Measurements from ENCODE around the gene TXNRD1.
"Not testable (repeated sequence)": the region's sequence is repeated elsewhere in the genome, so short reads cannot be mapped to it uniquely, and the experiment has no call there.

The TXNRD1 gene

GRCh38 chr12:104190641-104191176 is 24.9 kb upstream of the TXNRD1 start:
- DNase-seq (ENCODE audit: low read depth): no peak

DNA sequence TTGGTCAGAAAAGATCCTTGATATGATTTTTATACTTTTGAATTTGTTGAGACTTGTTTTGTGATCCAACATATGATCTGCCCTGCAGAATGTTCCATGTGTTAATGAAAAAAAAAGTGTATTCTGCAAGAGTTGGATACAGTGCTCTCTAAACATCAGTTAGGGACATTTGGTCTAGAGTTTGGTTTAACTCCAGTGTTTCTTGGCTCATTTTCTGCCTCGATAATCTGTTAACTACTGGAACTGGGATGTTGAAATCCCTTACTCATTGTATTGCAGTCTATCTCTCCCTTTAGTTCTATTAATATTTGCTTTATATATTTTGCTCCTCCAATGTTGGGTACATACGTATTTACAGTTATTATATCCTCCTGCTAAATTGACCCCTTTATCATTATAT is 18.3 kb upstream of the TXNRD1 start:
- no peak for DNase-seq (ENCODE audit: low read depth)

DNA sequence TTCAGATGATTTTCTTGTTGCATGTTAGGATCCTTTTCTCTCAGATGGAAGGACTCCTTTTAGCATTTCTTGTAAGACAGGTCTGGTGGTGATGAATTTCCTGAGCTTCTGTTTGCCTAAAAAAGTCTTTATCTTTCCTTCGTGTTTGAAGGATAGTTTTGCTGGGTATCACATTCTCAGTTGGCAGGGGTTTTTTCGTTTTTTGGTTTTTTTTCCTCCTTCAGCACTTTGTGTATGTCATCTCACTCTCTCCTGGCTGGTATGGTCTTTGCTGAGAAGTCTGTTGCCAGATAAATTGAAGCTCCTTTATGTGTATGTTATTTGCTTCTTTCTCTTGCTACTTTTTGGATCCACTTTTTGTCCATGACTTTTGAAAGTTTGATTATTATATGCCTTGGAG is 15.6 kb upstream of the TXNRD1 start:
- no peak for DNase-seq (ENCODE audit: low read depth)

DNA sequence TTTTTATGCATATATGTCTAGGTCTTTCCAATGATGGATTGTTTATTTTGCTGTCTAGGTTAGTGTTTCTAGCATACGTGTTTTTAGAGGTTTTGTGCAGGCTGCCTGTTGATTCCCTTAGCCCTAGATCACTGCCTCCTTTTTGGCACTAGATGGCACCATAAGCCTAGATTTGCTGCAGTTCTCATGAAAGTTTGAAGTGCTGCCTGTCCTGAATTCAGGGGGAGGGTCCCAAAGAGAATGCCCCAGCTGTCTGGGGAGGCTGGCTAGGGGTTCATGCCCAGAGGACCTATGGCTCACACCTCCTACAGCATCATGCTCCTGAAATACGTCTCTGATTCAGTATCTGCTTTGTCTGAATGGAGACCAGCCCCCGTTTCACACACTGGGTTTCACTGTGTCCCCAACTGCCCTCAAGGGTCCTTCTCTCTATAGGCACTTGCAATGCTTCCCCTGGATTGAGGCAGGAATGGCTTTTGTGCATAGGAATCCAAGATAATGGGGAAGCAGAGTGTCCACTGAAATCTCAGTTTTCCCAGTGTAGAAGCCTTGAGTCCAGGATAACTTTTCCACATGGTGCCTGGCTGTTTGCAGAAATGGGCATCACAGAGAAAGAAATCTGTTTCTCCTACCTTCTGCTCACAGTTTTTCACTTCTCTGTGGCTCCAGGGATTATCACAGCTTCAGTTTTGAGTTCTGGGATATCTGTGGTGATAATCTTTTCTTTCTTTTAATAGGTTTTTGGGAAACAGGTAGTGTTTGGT is 14.2 kb upstream of the TXNRD1 start:
- peak; percentile 72 for DNase-seq (ENCODE audit: low read depth)

DNA sequence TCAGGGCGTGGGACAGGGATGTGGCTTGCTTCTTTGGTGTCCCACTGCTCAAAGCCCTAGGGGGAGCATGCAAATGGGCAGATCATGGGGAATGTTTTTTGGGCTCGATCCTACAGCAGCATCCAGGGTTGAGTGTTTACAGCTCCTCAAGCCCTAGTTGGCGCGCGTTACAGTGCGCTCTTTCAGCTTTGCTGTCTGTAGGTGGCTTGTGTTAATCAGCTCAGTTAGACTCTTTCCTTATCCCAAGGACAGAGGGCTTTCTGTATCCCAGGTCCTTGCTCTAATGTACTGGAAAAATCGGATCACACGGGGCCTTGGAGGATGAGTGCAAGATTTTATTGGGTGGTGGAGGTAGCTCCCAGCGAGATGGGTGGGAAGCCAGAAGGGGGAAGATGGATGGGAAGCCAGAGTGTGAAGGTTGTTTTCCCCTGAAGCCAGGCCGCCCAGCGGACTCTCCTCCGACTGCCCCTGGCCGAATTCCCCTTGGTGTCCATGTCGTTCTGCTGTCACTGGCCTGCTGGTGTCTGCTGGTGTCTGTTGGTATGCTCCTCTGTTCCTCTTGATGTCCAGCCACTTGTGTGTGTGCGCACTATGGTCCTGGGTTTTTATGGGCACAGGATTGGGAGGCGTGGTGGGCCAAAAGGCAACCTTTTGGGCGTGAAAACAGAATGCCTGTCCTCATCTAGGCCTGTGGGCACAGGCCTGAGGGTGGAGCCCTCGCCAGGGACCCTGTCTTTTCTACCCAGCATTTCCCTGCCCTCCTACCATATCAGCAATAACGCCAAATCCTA is 10.7 kb upstream of the TXNRD1 start:
- no peak for DNase-seq (ENCODE audit: low read depth)

- no peak for DNase-seq (ENCODE audit: low read depth)
Observed at GRCh38 chr12:104207416-104208205, 8.0 kb upstream of the TXNRD1 start.

DNA sequence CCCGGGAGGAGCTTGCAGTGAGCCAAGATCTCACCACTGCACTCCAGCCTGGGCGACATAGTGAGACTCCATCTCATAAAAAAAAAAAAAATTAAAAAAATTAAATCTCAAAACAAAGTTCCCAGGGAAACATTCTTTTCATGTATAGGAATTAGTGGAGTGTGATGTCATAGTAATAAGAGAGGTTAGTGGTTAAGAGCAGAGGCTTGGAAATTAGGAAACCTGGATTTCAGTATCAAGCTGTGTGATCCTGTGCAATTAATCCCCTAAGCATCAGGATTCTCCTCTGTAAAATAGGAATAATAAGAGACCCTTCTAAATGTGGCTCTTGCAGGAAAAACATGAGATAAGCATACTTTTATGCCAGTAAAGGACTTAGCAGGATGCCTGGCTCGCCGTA is 3.1 kb upstream of the TXNRD1 start:
- no peak for DNase-seq (ENCODE audit: low read depth)

DNA sequence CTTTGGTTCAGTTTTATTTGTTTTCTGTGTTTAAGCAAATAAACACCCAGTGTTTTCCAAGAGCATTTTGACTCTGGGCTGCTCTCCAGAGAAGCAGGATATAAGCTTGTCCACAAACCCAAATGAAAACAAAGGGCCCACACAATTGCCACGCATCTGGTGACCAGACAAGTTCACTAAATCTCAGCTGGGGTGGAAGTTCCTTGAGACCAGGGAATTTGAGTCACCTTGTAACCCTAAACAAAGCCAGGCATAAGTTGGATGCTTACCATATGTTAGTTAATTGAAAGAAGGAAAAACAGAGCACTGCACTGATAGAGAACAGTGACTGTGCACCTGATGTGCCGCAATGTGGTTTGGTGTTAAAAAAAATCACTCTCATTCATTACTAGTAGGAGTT is 1.6 kb upstream of the TXNRD1 start:
- DNase-seq (ENCODE audit: low read depth): peak; percentile 60

DNA sequence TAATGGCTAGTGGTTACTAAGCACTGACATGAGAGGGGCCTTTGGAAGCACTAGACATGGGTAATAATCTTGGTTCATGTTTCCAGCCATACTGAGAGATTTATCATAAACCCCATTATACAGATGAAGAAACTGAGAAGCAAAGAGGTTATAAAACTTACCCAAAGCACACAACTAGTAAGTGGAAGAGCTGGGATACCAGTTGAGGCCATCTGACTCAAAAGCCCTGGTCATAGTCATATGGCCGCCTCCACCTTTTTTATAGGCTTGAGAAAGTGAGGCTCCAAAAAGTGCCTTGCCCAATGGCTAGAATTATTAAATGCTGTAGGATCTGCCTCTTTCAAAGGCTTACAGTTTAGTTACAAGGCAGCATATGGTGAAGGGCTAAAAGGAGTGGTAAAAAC is 944 bp downstream of the TXNRD1 start:
- no peak for DNase-seq (ENCODE audit: low read depth)

GRCh38 chr12:104218506-104218905 is 2.9 kb downstream of the TXNRD1 start:
- not testable (repeated sequence) for DNase-seq (ENCODE audit: low read depth)

DNA sequence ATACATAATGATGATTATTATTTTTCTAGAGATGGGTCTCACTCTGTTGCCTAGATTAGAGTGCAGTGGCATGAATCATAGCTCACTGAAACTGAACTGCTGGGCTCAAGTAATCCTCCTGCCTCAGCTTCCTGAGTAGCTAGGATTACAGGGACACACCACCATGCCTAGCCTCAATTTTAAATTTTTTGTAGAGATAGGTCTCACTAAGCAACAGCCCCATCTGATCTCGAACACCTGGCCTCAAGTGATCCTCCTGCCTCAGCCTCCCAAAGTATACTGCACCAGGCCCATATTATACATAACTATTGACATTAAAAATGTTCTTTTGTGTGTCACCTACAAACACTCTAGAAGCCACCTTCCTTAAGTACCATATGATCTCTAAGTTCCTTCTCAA is 3.4 kb downstream of the TXNRD1 start:
- DNase-seq (ENCODE audit: low read depth): peak; percentile 78

- DNase-seq (ENCODE audit: low read depth): peak; percentile 97
Observed at GRCh38 chr12:104219361-104219892, 3.8 kb downstream of the TXNRD1 start.

DNA sequence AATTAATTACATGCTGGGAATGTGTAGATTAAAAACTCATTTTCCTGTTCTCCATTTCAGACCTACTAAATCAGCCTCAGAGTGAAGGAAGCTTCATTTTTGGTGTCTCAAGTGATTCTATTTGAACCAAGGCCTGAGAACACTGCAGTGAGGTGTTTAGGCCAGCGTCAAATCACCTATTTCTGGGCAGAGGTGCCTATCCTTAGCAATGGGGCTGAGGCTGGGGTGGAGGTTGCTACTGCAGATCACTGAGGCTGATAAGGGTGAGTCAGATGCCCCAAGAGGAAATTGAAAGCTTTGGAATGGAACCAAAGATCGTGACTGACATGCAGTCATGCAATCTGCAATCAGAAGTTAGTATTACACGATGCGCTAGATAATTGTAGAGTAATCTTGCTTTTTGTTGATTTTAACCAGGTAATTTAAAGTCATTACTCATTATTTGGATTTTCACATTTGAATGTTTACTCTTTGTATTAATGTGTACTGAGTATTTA is 4.4 kb downstream of the TXNRD1 start:
- DNase-seq (ENCODE audit: low read depth): peak; percentile 98

DNA sequence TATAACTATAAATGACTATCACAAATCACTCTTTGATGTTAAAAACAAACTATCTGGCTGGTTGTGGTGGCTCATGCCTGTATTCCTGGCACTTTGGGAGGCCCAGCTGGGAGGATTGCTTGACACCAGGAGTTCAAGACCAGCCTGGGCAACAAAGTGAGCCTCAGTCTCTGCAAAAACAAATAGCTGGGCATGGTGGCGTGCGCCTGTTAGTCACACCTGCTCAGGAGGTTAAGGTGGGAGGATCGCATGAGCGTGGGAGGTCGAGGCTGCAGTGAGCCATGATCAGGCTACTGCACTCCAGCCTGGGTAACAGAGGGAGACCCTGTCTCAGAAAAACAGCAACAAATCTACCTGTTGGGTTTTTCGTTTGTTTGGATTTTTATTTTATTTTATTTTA is 5.4 kb downstream of the TXNRD1 start:
- DNase-seq (ENCODE audit: low read depth): no peak

- DNase-seq (ENCODE audit: low read depth): no peak
Observed at GRCh38 chr12:104222976-104223375, 7.4 kb downstream of the TXNRD1 start.

- DNase-seq (ENCODE audit: low read depth): no peak
Observed at GRCh38 chr12:104223712-104224111, 8.1 kb downstream of the TXNRD1 start.

DNA sequence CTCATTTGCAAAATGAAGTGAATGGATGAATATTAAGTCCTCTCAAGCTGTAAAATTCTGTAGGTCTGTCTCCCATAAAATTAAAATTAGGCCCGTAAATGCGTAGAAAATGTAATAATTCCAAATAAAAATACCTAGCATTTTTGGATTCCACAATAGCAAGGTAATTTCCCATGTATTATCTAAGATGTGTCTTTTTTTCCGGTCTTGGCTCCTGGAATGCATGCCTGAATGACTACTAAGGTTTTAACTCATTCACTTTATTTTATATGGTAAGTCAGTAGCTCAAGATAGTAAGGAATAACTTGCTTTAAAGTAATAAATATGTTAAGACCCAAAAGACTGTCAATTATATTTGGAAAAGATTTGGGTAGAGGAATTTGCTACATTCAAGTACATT is 11.1 kb downstream of the TXNRD1 start:
- DNase-seq (ENCODE audit: low read depth): peak; percentile 59

DNA sequence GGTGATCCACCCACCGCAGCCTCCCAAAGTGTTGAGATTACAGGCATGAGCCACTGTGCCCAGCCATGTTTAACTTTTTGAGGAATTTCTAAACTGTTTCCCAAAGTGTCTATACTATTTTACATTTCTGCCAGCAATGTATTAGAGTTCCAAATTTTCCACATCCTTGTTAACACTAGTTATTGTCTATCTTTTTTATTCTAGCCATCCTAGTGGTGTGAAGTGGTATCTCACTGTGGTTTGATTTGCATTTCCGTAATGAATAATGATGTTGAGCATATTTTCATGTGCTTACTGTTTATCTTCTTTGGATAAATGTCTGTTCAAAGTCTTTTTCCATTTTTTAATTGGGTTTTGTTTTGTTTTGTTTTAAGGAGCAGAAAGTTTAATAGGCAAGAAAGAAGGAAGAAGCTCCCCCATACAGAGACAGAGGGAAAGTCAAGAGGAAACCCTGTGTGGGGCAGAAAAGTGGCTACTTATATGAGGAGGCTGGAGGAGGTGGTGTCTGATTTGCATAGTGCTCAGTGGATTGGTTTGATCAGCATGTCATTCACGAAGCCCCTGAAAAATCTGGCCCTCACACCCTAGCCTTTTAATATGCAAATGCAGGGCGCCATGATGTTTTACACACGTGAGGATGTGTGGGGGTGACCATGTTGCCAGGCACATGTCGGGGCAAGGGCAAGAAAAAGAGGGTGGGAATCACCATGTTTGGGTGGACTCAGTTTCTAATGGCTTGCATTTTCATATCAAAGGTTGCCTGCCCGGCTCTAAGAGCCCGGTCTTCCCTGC is 14.9 kb downstream of the TXNRD1 start:
- DNase-seq (ENCODE audit: low read depth): no peak

DNA sequence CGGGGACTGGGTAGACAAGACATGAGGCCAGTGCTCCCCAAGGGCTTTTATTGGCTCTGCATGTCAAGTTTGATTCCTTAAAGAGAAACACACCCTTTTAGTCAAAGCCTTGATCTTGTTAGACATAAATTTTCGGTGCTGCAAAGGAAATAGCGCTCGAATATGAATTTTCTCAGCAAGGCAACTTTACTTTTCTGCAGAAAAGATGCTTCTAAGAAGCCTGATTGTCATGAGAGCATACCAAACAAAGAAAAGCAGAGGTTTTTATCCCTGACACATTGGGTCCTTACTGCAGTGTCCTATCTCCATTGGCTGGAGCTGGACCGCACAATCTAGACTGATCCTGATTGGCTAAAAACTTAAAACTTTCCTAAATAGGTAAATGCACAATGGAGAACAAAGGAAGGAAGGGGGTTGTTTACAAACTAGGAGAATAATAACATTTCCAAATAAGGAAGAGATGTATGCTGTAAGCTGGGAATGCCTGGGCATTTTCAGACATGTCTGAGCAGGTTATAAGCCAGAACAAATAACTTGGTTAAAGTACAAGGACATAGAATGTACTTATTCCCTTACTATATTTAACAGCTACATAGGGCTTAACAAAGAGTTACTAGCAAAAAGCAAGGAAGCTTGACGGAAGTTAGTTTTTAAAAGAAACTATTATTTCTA is 17.2 kb downstream of the TXNRD1 start:
- DNase-seq (ENCODE audit: low read depth): no peak

GRCh38 chr12:104234926-104235499 is 19.4 kb downstream of the TXNRD1 start:
- DNase-seq (ENCODE audit: low read depth): no peak

Data from ELR (cell line).